Measurements from ENCODE around the gene CLDN24. TPM values are rescaled to one million over a fixed set of nuclear protein-coding genes. Genes with fewer than 3 reads are reported as not detected.

CLDN24 gene
- total RNA-seq, 1 experiment from 2014 or later: not detected

DNA sequence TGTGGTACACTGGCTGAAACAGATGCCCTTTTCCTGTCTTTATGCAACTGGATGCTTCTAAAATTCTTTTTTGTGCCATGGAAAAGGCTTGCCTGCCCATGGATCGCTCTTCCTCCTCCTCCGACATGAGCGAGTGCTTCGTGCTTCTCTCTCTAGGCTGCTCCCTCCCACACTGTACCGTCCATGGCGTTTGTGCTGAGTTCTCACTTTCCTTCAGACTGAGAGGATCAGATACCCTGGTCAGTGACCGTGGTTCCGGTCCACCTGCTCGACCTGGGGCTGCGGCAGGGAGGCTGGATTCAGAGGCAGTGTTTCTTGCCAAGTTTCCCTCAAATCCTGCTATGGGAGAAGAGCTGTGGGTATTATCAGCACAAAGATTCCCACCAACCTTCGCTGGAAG lies 10.2 kb upstream of the CLDN24 start:
- no peak for TF ChIP-seq TCF7L2 (IDR thresholded peaks at IDR 0.05; ENCODE audit: low read depth, low read length)
- no peak for TF ChIP-seq POLR2AphosphoS5 (IDR thresholded peaks at IDR 0.05; ENCODE audit: low read depth, low read length)
- intact Hi-C loops (cut with micrococcal nuclease; ENCODE audit: unreplicated experiment): no loop called here
- Histone ChIP-seq H3K4me1 (ENCODE audit: control insufficient read depth, insufficient read depth, low read length) (peaks cover 3% of the 10 kb centered on the region; the same call in 1 of the 2 replicates), H3K27ac (ENCODE audit: low read length) (no peak overlapping the region), H3K9me3 (ENCODE audit: control insufficient read depth, insufficient read depth, low read depth, low read length) (no peaks in the 10 kb centered on the region), H3K27me3 (ENCODE audit: control insufficient read depth, insufficient read depth, low read length) (no peaks in the 10 kb centered on the region), H3K4me3 (ENCODE audit: low read depth in 2 of 2, low read length in 2 of 2) (no peak overlapping the region), H3K36me3 (ENCODE audit: control insufficient read depth, insufficient read depth, low read length) (no peaks in the 10 kb centered on the region)
- no peak for DNase-seq (ENCODE audit: low read depth, low spot score)
- ChIA-PET POLR2A (no interaction called here), CTCF (no interaction called here)
- in situ Hi-C loops (cut with HindIII; ENCODE audit: low pct_unique_long_range_greater_than_20kb, low sequenced_read_pairs): no loop called here
- ATAC-seq: no peak
- BruUV-seq (replicated peaks): no TSS peak

DNA sequence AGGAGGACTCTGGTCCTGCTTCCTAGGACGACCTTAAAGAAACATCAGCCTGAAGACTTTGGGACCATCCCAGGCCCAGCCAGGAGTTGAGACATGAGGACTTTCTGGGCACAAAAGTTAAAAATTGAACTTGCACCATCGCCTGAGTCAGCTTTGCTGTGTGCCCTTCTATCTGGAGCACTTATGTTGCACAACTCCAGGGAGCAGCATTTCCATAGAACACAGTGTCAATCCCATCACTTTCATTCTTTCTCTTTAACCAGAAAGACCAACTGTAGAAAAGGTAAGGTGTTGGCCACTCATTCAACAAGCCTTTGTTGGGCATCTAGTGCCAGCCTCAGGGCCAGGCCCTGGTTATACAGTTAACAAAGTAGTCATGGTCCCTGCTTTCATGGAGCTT lies 8.6 kb upstream of the CLDN24 start:
- H3K4me3 ChIP-seq (ENCODE audit: low read depth in 2 of 2, low read length in 2 of 2): no peak overlapping the region
- POLR2A ChIA-PET: no interaction called here
- in situ Hi-C loops (cut with HindIII; ENCODE audit: low pct_unique_long_range_greater_than_20kb, low sequenced_read_pairs) (no loop called here), intact Hi-C loops (cut with micrococcal nuclease; ENCODE audit: unreplicated experiment) (no loop called here)
- H3K9me3 ChIP-seq (ENCODE audit: control insufficient read depth, insufficient read depth, low read depth, low read length): no peaks in the 10 kb centered on the region
- BruUV-seq (replicated peaks): no TSS peak
- DNase-seq (ENCODE audit: low read depth, low spot score) (no peak), ATAC-seq (no peak)
- no peaks in the 10 kb centered on the region for H3K36me3 ChIP-seq (ENCODE audit: control insufficient read depth, insufficient read depth, low read length)
- H3K27me3 ChIP-seq (ENCODE audit: control insufficient read depth, insufficient read depth, low read length): no peaks in the 10 kb centered on the region
- CTCF ChIA-PET: no interaction called here
- TF ChIP-seq TCF7L2 (IDR thresholded peaks at IDR 0.05; ENCODE audit: low read depth, low read length) (no peak), SIN3A (IDR thresholded peaks at IDR 0.05; ENCODE audit: borderline replicate concordance, insufficient read depth, low read depth, low read length) (no peak), POLR2AphosphoS5 (IDR thresholded peaks at IDR 0.05; ENCODE audit: low read depth, low read length) (no peak)
- TF ChIP-seq, protein P1, sequence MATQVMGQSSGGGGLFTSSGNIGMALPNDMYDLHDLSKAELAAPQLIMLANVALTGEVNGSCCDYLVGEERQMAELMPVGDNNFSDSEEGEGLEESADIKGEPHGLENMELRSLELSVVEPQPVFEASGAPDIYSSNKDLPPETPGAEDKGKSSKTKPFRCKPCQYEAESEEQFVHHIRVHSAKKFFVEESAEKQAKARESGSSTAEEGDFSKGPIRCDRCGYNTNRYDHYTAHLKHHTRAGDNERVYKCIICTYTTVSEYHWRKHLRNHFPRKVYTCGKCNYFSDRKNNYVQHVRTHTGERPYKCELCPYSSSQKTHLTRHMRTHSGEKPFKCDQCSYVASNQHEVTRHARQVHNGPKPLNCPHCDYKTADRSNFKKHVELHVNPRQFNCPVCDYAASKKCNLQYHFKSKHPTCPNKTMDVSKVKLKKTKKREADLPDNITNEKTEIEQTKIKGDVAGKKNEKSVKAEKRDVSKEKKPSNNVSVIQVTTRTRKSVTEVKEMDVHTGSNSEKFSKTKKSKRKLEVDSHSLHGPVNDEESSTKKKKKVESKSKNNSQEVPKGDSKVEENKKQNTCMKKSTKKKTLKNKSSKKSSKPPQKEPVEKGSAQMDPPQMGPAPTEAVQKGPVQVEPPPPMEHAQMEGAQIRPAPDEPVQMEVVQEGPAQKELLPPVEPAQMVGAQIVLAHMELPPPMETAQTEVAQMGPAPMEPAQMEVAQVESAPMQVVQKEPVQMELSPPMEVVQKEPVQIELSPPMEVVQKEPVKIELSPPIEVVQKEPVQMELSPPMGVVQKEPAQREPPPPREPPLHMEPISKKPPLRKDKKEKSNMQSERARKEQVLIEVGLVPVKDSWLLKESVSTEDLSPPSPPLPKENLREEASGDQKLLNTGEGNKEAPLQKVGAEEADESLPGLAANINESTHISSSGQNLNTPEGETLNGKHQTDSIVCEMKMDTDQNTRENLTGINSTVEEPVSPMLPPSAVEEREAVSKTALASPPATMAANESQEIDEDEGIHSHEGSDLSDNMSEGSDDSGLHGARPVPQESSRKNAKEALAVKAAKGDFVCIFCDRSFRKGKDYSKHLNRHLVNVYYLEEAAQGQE (IDR thresholded peaks at IDR 0.05; ENCODE audit: insufficient read depth in 1 of 2, low read depth in 2 of 2, low read length in 1 of 2): no peak
- TF ChIP-seq, protein P2, sequence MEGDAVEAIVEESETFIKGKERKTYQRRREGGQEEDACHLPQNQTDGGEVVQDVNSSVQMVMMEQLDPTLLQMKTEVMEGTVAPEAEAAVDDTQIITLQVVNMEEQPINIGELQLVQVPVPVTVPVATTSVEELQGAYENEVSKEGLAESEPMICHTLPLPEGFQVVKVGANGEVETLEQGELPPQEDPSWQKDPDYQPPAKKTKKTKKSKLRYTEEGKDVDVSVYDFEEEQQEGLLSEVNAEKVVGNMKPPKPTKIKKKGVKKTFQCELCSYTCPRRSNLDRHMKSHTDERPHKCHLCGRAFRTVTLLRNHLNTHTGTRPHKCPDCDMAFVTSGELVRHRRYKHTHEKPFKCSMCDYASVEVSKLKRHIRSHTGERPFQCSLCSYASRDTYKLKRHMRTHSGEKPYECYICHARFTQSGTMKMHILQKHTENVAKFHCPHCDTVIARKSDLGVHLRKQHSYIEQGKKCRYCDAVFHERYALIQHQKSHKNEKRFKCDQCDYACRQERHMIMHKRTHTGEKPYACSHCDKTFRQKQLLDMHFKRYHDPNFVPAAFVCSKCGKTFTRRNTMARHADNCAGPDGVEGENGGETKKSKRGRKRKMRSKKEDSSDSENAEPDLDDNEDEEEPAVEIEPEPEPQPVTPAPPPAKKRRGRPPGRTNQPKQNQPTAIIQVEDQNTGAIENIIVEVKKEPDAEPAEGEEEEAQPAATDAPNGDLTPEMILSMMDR (IDR thresholded peaks at IDR 0.05): no peak
- H3K27ac ChIP-seq (ENCODE audit: low read length): no peak overlapping the region
- H3K4me1 ChIP-seq (ENCODE audit: control insufficient read depth, insufficient read depth, low read length): peaks cover 3% of the 10 kb centered on the region; the same call in 1 of the 2 replicates

DNA sequence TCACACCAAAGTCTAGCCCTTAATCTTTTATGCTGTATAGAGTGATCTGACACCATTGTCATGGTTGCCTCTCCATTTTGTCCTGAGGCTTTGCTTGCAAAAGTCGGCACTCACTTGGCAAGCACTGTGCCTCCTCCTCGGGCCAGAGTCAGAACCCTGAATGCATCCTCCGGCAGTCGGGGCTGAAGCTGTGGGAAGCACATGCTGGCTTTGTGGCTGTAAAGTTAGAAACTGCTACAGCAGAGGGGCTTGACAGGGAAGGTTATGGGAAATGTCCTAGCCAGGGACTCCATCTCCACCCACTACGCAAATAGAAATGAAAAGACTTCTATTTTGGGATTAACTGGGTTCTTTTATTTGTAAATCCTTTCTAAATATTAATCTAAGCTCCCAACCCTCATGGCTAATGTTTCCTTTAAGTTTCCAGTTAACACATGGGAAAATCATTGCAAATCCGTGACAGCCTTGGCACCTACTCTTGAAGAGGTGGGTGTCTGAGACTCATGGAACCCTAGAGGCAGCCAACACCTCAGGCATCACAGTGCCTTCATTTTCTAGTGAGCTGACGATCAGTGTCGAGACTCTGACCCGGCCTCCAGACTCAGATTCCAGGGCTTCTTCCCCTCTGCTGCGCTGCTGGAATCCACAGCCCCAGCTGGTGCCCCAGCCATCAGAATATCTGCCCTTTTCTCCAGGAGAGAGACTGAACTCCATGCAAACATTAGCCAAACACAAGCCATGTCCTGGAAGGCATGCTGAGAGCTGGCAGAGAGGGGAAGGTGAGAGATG lies 7.9 kb upstream of the CLDN24 start:
- BruUV-seq (replicated peaks): no TSS peak
- TF ChIP-seq, protein P1 (IDR thresholded peaks at IDR 0.05; ENCODE audit: insufficient read depth in 1 of 2, low read depth in 2 of 2, low read length in 1 of 2): no peak
- TF ChIP-seq POLR2AphosphoS5 (IDR thresholded peaks at IDR 0.05; ENCODE audit: low read depth, low read length) (no peak), SIN3A (IDR thresholded peaks at IDR 0.05; ENCODE audit: borderline replicate concordance, insufficient read depth, low read depth, low read length) (no peak), TCF7L2 (IDR thresholded peaks at IDR 0.05; ENCODE audit: low read depth, low read length) (no peak)
- TF ChIP-seq, protein P2 (IDR thresholded peaks at IDR 0.05): no peak
- intact Hi-C loops (cut with micrococcal nuclease; ENCODE audit: unreplicated experiment): no loop called here
- DNase-seq (ENCODE audit: low read depth, low spot score) (no peak), ATAC-seq (no peak)
- H3K9me3 ChIP-seq (ENCODE audit: control insufficient read depth, insufficient read depth, low read depth, low read length): no peaks in the 10 kb centered on the region
- H3K27ac ChIP-seq (ENCODE audit: low read length): no peak overlapping the region
- no peak overlapping the region for H3K4me3 ChIP-seq (ENCODE audit: low read depth in 2 of 2, low read length in 2 of 2)
- H3K36me3 ChIP-seq (ENCODE audit: control insufficient read depth, insufficient read depth, low read length): no peaks in the 10 kb centered on the region
- POLR2A ChIA-PET: no interaction called here
- H3K4me1 ChIP-seq (ENCODE audit: control insufficient read depth, insufficient read depth, low read length): peaks cover 3% of the 10 kb centered on the region; the same call in 1 of the 2 replicates
- in situ Hi-C loops (cut with HindIII; ENCODE audit: low pct_unique_long_range_greater_than_20kb, low sequenced_read_pairs): no loop called here
- CTCF ChIA-PET: no interaction called here
- H3K27me3 ChIP-seq (ENCODE audit: control insufficient read depth, insufficient read depth, low read length): no peaks in the 10 kb centered on the region

Data from Panc1 (cell line).